Stimulated activated effector memory CD8-positive, alpha-beta T cell treated with anti-CD3 and anti-CD28 coated beads, Interleukin-12 subunit alpha, Interleukin-12 subunit beta, amount 100 ng/mL, for 72 hours (primary cell): ENCODE results near the gene FARS2.

Experiments
- ATAC-seq: fragments of 150-1000 bp; cut with Tn5 transposase; 2 replicates; pipeline ENCODE4 v1.10.0; 2021
- DNase-seq, 2 donors: peaks; one replicate each; pipeline ENCODE4 v3.0.0; 2021 to 2022; ENCODE audit warnings: low spot score in 2 of 2
- H3K27ac Mint-ChIP-seq: one replicate; pipeline ENCODE4 v1.8.0; 2022; ENCODE audit warnings: mild to moderate bottlenecking, mixed read lengths
- H3K36me3 Mint-ChIP-seq: one replicate; pipeline ENCODE4 v1.8.0; 2022; ENCODE audit warnings: mild to moderate bottlenecking, mixed read lengths
- H3K4me1 Mint-ChIP-seq: one replicate; pipeline ENCODE4 v1.8.0; 2022; ENCODE audit warnings: mixed read lengths
- H3K4me3 Mint-ChIP-seq: one replicate; pipeline ENCODE4 v1.8.0; 2022; ENCODE audit warnings: mild to moderate bottlenecking, mixed read lengths
- H3K9me3 Mint-ChIP-seq: one replicate; pipeline ENCODE4 v1.8.0; 2022; ENCODE audit warnings: mixed read lengths

FARS2 gene

DNA sequence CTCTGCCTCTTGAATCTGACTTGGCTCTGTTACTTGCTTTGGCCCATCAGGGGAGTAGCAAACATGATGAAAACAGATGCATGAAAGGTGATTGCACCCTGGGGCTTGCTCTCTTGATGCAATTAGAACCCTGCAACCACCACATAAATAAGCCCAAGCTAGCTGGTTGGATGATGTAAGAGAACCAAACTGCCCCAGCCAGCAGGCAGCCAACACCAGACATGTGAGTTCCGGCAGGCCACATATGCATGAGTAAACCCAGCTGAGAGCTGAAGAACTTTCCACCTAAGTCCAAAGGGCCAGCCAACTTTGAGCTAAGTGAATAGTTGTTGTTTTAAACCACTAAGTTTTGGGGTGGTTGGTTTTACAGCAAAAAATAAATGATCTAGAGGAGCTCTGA lies 268.4 kb downstream of the FARS2 start:
- H3K9me3 Mint-ChIP-seq: no peaks in the 10 kb centered on the region
- H3K36me3 Mint-ChIP-seq: no peaks in the 10 kb centered on the region
- no peak for DNase-seq
- H3K27ac Mint-ChIP-seq: no peak overlapping the region
- no peak for ATAC-seq
- peaks cover 10% of the 10 kb centered on the region for H3K4me1 Mint-ChIP-seq
- H3K4me3 Mint-ChIP-seq: no peak overlapping the region

DNA sequence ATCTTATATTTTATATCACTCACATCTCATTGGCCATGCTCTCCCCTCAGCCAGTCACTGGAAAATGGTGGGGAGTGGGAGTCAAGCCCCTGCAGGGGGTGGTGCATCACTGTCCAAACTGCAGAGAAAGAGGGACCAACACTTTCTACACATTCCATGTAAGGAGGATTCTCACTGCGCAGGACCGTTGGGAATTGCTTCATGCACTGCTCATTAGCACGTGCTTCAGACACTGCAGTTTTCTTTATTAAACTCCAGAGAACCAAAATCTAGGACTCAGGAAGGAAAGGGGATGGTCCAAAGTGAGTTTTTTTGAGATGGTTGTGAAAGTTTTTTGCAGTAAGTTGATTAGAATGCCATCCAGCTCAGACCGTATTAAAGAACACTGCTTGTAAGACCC lies 269.8 kb downstream of the FARS2 start:
- no peak overlapping the region for H3K27ac Mint-ChIP-seq
- peaks cover 10% of the 10 kb centered on the region for H3K4me1 Mint-ChIP-seq
- DNase-seq: no peak
- no peak overlapping the region for H3K4me3 Mint-ChIP-seq
- H3K36me3 Mint-ChIP-seq: no peaks in the 10 kb centered on the region
- H3K9me3 Mint-ChIP-seq: no peaks in the 10 kb centered on the region
- ATAC-seq: no peak

- ATAC-seq (peak; percentile 75), DNase-seq (no peak)
- no peaks in the 10 kb centered on the region for H3K36me3 Mint-ChIP-seq
- H3K4me3 Mint-ChIP-seq: no peak overlapping the region
- no peak overlapping the region for H3K27ac Mint-ChIP-seq
- H3K4me1 Mint-ChIP-seq: peaks cover 10% of the 10 kb centered on the region
- H3K9me3 Mint-ChIP-seq: no peaks in the 10 kb centered on the region
Measured at GRCh38 chr6:5531853-5532375, 270.6 kb downstream of the FARS2 start.

DNA sequence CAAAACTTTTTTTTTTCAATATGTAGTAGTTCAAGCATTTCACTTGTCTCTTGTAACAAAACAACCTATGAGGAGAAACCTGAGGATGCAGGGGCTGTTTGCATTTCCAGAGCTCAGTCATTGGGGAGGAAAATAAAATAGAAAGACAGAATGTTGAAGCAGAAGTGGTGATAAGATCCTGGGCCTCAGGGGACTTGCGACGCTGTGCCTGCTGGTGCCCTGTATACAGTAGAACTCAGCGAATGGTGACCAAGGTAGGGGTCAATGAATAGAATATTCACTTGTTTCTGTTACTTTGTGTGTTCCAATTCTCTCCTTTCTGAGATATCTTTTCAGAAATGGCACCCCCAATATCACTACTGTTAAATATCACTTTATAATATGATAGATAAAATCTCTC lies 271.6 kb downstream of the FARS2 start:
- DNase-seq (no peak), ATAC-seq (no peak)
- no peaks in the 10 kb centered on the region for H3K9me3 Mint-ChIP-seq
- no peaks in the 10 kb centered on the region for H3K36me3 Mint-ChIP-seq
- H3K4me3 Mint-ChIP-seq: no peak overlapping the region
- peaks cover 10% of the 10 kb centered on the region for H3K4me1 Mint-ChIP-seq
- no peak overlapping the region for H3K27ac Mint-ChIP-seq

GRCh38 chr6:5534643-5535042 lies 273.3 kb downstream of the FARS2 start:
- no peaks in the 10 kb centered on the region for H3K36me3 Mint-ChIP-seq
- H3K4me3 Mint-ChIP-seq: no peak overlapping the region
- no peak overlapping the region for H3K27ac Mint-ChIP-seq
- DNase-seq (no peak), ATAC-seq (no peak)
- H3K4me1 Mint-ChIP-seq: peaks cover 10% of the 10 kb centered on the region
- no peaks in the 10 kb centered on the region for H3K9me3 Mint-ChIP-seq

DNA sequence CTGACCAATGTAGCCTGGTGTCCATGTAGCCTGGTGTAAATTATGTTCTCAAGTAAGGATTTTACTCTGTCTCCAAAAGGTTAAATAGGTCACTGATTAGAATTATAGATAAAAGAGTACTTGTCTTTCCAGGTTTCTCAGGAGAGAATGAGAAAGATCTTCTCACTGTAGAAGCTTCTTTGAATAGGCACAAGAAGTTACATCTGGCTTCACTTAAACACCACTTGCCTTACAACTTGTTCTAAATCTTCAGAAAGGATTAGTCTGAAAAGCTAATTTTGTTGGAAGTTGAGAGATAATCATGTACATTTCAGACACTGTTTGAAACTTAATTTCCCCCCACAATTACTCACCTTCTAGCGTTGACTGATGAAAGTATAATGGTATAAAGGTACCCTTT lies 275.3 kb downstream of the FARS2 start:
- ATAC-seq (no peak), DNase-seq (no peak)
- Mint-ChIP-seq H3K36me3 (no peaks in the 10 kb centered on the region), H3K4me1 (peaks cover 22% of the 10 kb centered on the region), H3K27ac (no peak overlapping the region), H3K4me3 (no peak overlapping the region), H3K9me3 (no peaks in the 10 kb centered on the region)

GRCh38 chr6:5537132-5537531 lies 275.8 kb downstream of the FARS2 start:
- peaks cover 22% of the 10 kb centered on the region for H3K4me1 Mint-ChIP-seq
- no peak overlapping the region for H3K4me3 Mint-ChIP-seq

DNA sequence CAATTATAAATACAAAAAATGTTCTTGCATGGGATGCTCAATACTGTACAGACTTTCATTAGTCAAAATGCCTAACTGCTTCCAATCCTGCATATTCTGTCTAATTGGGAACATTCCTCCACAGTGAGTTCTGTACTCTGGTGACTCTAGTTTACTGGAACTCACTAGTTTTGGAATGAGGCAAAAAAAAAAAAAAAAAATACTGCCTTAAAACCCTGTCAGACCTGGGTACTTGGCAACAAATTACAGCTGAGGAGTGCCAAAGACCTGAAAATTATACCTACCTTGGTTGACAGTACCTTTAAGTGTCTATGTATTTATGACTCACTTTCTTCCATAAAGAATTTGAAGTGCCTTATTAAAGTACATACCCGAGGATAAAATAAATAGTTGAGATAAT lies 276.7 kb downstream of the FARS2 start:
- DNase-seq: no peak
- H3K4me1 Mint-ChIP-seq: peaks cover 29% of the 10 kb centered on the region

More at GRCh38 chr6:5537132-5537531, 275.8 kb downstream of the FARS2 start:
- Mint-ChIP-seq H3K36me3 (no peaks in the 10 kb centered on the region), H3K9me3 (no peaks in the 10 kb centered on the region), H3K27ac (no peak overlapping the region)
- ATAC-seq: no peak
- DNase-seq: no peak

GRCh38 chr6:5540370-5540769 lies 279.1 kb downstream of the FARS2 start:
- no peak for DNase-seq
- Mint-ChIP-seq H3K36me3 (no peaks in the 10 kb centered on the region), H3K4me1 (peaks cover 29% of the 10 kb centered on the region), H3K4me3 (no peak overlapping the region), H3K9me3 (no peaks in the 10 kb centered on the region), H3K27ac (peak overlapping the region; percentile 6)
- peak; percentile 47 for ATAC-seq

More for the DNA sequence above, 276.7 kb downstream of the FARS2 start:
- H3K36me3 Mint-ChIP-seq: no peaks in the 10 kb centered on the region
- no peak overlapping the region for H3K27ac Mint-ChIP-seq
- ATAC-seq: no peak
- H3K9me3 Mint-ChIP-seq: no peaks in the 10 kb centered on the region
- no peak overlapping the region for H3K4me3 Mint-ChIP-seq

- H3K4me1 Mint-ChIP-seq: peaks cover 29% of the 10 kb centered on the region
- H3K36me3 Mint-ChIP-seq: no peaks in the 10 kb centered on the region
- H3K9me3 Mint-ChIP-seq: no peaks in the 10 kb centered on the region
- no peak overlapping the region for H3K4me3 Mint-ChIP-seq
- ATAC-seq (peak; percentile 74), DNase-seq (no peak)
- H3K27ac Mint-ChIP-seq: peak overlapping the region; percentile 6
Measured at GRCh38 chr6:5541025-5541424, 279.7 kb downstream of the FARS2 start.

DNA sequence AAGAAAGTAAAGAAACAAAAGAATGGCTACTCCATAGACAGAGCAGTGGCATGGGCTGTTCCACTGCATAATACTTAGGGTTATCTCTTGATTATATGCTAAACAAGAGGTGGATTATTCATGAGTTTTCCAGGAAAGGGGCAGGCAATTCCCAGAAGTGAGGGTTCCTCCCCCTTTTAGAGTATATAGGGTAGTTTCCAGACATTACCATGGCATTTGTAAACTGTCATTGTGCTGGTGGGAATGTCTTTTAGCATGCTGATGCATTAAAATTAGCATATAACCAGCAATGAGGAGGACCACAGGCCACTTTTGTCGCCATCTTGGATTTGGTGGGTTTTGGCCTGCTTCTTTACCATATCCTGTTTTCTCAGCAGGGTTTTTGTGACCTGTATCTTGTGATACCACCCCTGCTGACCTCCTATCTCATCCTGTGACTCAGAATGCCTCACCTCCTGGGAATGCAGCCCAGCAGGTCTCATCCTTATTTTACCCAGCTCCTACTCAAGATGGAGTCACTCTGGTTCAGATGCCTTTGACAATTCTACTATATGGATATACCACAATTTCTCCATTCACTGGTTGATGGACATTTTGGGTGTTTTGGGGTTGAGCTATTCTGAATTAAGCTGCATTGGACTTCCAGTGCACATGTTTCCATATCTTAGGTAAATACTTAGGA lies 280.6 kb downstream of the FARS2 start:
- peaks cover 29% of the 10 kb centered on the region for H3K4me1 Mint-ChIP-seq
- no peak overlapping the region for H3K4me3 Mint-ChIP-seq
- peaks cover 8% of the 10 kb centered on the region for H3K36me3 Mint-ChIP-seq
- peak overlapping the region; percentile 32 for H3K27ac Mint-ChIP-seq
- ATAC-seq (peak; percentile 79), DNase-seq (no peak)
- H3K9me3 Mint-ChIP-seq: no peaks in the 10 kb centered on the region

- H3K36me3 Mint-ChIP-seq: peaks cover 8% of the 10 kb centered on the region
- no peak overlapping the region for H3K27ac Mint-ChIP-seq
- H3K4me1 Mint-ChIP-seq: peaks cover 3% of the 10 kb centered on the region
- H3K4me3 Mint-ChIP-seq: no peak overlapping the region
- H3K9me3 Mint-ChIP-seq: peaks cover 9% of the 10 kb centered on the region
- ATAC-seq (no peak), DNase-seq (no peak)
Measured at GRCh38 chr6:5547556-5547955, 286.2 kb downstream of the FARS2 start.

DNA sequence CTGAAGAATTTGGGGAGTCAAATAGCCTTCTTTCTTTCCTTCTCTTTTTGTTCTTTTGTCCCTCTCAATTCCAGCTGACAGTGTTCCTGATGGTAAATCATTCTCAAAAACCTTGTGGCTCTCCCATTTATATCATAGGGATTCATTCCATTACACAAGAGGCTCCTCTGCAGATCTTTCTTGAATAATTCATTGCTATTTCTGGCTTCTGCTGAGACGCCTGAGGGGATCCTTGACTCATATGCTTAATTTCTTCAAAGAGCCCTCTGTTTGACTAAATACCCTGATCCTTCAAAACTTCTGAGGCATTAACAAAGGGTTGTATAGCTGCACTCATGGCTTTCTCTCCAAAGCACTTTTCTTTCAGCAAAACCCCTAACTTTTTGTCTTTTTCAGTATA lies 289.3 kb downstream of the FARS2 start:
- Mint-ChIP-seq H3K9me3 (peaks cover 9% of the 10 kb centered on the region), H3K4me3 (no peak overlapping the region), H3K27ac (no peak overlapping the region), H3K36me3 (peaks cover 8% of the 10 kb centered on the region), H3K4me1 (peaks cover 4% of the 10 kb centered on the region)
- no peak for ATAC-seq
- DNase-seq: no peak

DNA sequence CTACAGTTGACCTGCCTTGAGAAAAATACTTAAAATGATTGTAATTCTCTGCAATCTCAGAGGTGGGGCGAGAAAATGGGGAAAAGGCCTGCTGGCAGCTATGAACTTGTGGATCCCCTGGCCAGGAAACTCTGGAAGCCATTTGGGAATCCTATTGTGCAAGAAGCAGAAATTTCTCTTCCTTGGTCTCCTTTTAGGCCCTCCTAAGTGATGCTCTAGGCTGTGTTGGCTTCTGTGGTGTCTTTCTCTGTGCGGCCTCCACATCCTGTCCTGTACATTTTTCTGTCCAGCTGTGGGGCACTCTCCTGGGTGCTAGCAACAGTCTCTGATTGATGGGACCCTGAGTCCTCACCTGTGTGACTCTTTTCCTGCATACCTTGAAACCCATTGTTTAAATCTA lies 290.9 kb downstream of the FARS2 start:
- peaks cover 9% of the 10 kb centered on the region for H3K9me3 Mint-ChIP-seq
- no peak overlapping the region for H3K4me3 Mint-ChIP-seq
- H3K36me3 Mint-ChIP-seq: no peaks in the 10 kb centered on the region
- ATAC-seq: no peak
- H3K4me1 Mint-ChIP-seq: peaks cover 4% of the 10 kb centered on the region
- DNase-seq: no peak
- no peak overlapping the region for H3K27ac Mint-ChIP-seq

DNA sequence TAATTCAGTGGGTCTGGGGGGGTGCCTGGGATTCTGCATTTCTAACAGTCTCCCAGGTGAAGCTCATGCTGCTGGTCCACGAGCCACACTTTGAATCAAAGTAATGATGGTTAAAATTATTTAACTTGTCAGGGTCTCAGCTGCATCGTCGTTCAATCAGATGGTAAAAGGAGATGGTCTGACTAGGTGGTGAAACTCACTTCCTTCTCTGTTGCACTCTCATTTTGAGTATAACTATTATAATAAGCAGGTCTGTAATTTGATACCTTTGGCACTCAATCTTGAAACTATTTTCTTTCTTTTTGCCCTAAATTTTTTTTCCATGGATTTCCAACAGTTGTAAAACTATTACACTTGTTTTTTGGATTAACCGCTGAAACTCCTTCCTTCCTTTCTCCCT lies 292.5 kb downstream of the FARS2 start:
- no peak overlapping the region for H3K4me3 Mint-ChIP-seq
- DNase-seq: no peak
- H3K27ac Mint-ChIP-seq: no peak overlapping the region
- H3K36me3 Mint-ChIP-seq: no peaks in the 10 kb centered on the region
- H3K9me3 Mint-ChIP-seq: peaks cover 9% of the 10 kb centered on the region
- peaks cover 4% of the 10 kb centered on the region for H3K4me1 Mint-ChIP-seq
- ATAC-seq: no peak

DNA sequence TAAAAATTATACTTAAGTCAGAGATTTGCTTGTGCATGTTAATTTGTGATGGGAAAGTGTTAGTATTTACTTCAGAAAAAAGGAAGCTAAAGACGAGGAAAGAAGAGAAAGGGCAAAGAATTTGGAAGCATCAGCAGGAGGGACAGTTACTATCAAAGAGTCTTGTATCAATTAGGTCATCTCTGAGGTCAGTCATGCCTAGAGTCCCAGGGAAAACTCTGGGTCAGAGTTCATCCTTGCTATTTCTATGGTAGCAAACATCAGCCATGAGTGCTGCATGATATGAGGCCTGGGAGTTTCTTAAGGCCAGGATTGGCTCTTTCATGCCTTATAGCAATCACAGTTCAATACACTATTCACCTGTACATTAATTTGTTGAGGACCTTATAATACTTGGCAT lies 292.9 kb downstream of the FARS2 start:
- no peak for DNase-seq
- Mint-ChIP-seq H3K27ac (no peak overlapping the region), H3K4me3 (no peak overlapping the region), H3K4me1 (peaks cover 4% of the 10 kb centered on the region), H3K36me3 (no peaks in the 10 kb centered on the region), H3K9me3 (peaks cover 9% of the 10 kb centered on the region)
- no peak for ATAC-seq
